Measurements from ENCODE around the gene ZNF708.
"Not testable (repeated sequence)": the region's sequence is repeated elsewhere in the genome, so short reads cannot be mapped to it uniquely, and the experiment has no call there.

Gene ZNF708

GRCh38 chr19:21264416-21264815 is 64.8 kb downstream of the ZNF708 start:
- no peak overlapping the region for H3K4ac ChIP-seq (ENCODE audit: low read length)
- no peak overlapping the region for H2BK120ac ChIP-seq (ENCODE audit: low read depth, low read length)
- peaks cover 4 to 18% of the 10 kb centered on the region in 2 donors for H3K9me3 ChIP-seq (replicated peaks in 1 of 2; ENCODE audit: control insufficient read depth in 2 of 2, insufficient read depth in 1 of 2, low read depth in 1 of 2, low read length in 2 of 2)
- H3K4me2 ChIP-seq (ENCODE audit: insufficient read depth, low read length, poor library complexity, severe bottlenecking): no peak overlapping the region
- no peak overlapping the region for H2BK5ac ChIP-seq (ENCODE audit: low read length)
- no peak overlapping the region for H2AFZ ChIP-seq (ENCODE audit: low read length)
- H3K79me1 ChIP-seq (ENCODE audit: low read depth, low read length): no peaks in the 10 kb centered on the region
- H4K8ac ChIP-seq (ENCODE audit: low read depth, low read length): no peak overlapping the region
- H3K27ac ChIP-seq (replicated peaks; ENCODE audit: low read length): no peak overlapping the region
- no peak overlapping the region for H3K4me3 ChIP-seq (ENCODE audit: low read length in 2 of 2)
- no peak overlapping the region for H3K18ac ChIP-seq (ENCODE audit: low read length)
- no peak overlapping the region for H2BK12ac ChIP-seq (ENCODE audit: low read length)
- H3K9ac ChIP-seq (ENCODE audit: low read depth, low read length, poor library complexity): peak overlapping the region; percentile 44
- no peak overlapping the region for H3K23ac ChIP-seq (ENCODE audit: low read depth, low read length, poor library complexity)
- no peak overlapping the region for H4K91ac ChIP-seq (ENCODE audit: low read depth, low read length, poor library complexity)
- no peak overlapping the region for H2BK15ac ChIP-seq (ENCODE audit: low read length)
- DNase-seq (ENCODE audit: low spot score): no peak
- WGBS, 2 donors (ENCODE audit: extremely low coverage in 2 of 2, insufficient read length in 2 of 2, insufficient replicate concordance in 1 of 2): no CpG with 5 or more reads among the region's 6 CpGs
- no peak overlapping the region for H2AK5ac ChIP-seq (ENCODE audit: low read depth, low read length)
- H3K27me3 ChIP-seq (ENCODE audit: control insufficient read depth in 3 of 3, insufficient read depth in 3 of 3, low read depth in 1 of 3, low read length in 3 of 3): no peaks in the 10 kb centered on the region
- H3K4me1 ChIP-seq (ENCODE audit: control insufficient read depth in 2 of 2, insufficient read depth in 1 of 2, low read depth in 1 of 2, low read length in 2 of 2): no peaks in the 10 kb centered on the region
- no peaks in the 10 kb centered on the region for H3K36me3 ChIP-seq (replicated peaks in 1 of 2; ENCODE audit: control insufficient read depth in 2 of 2, insufficient read depth in 2 of 2, low read length in 2 of 2)
- H3K14ac ChIP-seq (ENCODE audit: low read length): peak overlapping the region; percentile 38

DNA sequence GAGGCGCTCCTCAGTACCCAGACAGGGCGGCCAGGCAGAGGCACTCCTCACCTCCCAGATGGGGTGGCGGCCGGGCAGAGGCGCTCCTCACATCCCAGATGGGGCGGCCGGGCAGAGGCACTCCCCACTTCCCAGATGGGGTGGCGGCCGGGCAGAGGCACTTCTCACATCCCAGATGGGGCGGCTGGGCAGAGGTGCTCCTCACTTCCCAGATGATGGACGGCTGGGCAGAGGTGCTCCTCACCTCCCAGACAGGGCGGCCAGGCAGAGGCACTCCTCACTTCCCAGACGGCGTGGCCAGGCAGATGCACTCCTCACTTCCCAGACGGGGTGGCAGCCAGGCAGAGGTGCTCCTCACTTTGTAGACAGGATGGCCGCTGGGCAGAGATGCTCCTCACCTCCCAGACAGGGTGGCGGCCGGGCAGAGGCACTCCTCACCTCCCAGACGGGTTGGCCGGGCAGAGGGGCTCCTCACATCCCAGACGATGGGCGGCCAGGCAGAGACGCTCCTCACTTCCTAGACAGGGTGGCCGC is 68.3 kb downstream of the ZNF708 start:
- not testable (repeated sequence) for H2BK12ac ChIP-seq (ENCODE audit: low read length); DNase-seq (ENCODE audit: low spot score); H3K4me3 ChIP-seq (ENCODE audit: low read length in 2 of 2); H3K36me3 ChIP-seq (replicated peaks in 1 of 2; ENCODE audit: control insufficient read depth in 2 of 2, insufficient read depth in 2 of 2, low read length in 2 of 2); H2BK120ac ChIP-seq (ENCODE audit: low read depth, low read length); H3K23ac ChIP-seq (ENCODE audit: low read depth, low read length, poor library complexity); H2BK5ac ChIP-seq (ENCODE audit: low read length); H3K79me1 ChIP-seq (ENCODE audit: low read depth, low read length); H3K14ac ChIP-seq (ENCODE audit: low read length); H4K91ac ChIP-seq (ENCODE audit: low read depth, low read length, poor library complexity); H3K27ac ChIP-seq (replicated peaks; ENCODE audit: low read length); H2AK5ac ChIP-seq (ENCODE audit: low read depth, low read length); H3K18ac ChIP-seq (ENCODE audit: low read length); H3K27me3 ChIP-seq (ENCODE audit: control insufficient read depth in 3 of 3, insufficient read depth in 3 of 3, low read depth in 1 of 3, low read length in 3 of 3); H4K8ac ChIP-seq (ENCODE audit: low read depth, low read length); H3K4ac ChIP-seq (ENCODE audit: low read length); H3K4me2 ChIP-seq (ENCODE audit: insufficient read depth, low read length, poor library complexity, severe bottlenecking); H3K4me1 ChIP-seq (ENCODE audit: control insufficient read depth in 2 of 2, insufficient read depth in 1 of 2, low read depth in 1 of 2, low read length in 2 of 2); H2AFZ ChIP-seq (ENCODE audit: low read length); H2BK15ac ChIP-seq (ENCODE audit: low read length); H3K9ac ChIP-seq (ENCODE audit: low read depth, low read length, poor library complexity)
- WGBS, 2 donors (ENCODE audit: extremely low coverage in 2 of 2, insufficient read length in 2 of 2, insufficient replicate concordance in 1 of 2): no CpG with 5 or more reads among the region's 24 CpGs
- peaks cover 5 to 21% of the 10 kb centered on the region in 2 donors for H3K9me3 ChIP-seq (replicated peaks in 1 of 2; ENCODE audit: control insufficient read depth in 2 of 2, insufficient read depth in 1 of 2, low read depth in 1 of 2, low read length in 2 of 2)

DNA sequence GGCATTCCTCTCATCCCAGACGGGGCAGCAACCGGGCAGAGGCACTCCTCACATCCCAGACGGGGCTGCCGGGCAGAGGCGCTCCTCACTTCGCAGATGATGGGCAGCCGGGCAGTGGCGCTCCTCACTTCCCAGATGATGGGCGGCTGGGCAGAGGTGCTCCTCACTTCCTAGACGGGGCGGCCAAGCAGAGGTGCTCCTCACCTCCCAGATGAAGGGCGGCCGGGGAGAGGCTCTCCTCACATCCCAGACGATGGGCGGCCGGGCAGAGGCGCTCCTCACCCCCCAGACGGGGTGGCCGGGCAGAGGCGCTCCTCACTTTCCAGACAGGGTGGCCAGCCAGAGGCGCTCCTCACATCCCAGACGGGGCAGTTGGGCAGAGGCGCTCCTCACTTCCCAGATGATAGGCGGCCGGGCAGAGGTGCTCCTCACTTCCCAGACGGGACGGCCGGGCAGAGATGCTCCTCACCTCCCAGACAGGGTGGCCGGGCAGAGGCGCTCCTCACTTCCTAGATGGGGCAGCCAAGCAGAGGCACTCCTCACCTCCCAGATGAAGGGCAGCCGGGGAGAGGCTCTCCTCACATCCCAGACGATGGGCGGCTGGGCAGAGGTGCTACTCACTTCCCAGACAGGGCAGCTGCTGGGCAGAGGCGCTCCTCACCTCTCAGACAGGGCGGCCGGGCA is 68.9 kb downstream of the ZNF708 start:
- Histone ChIP-seq H3K27ac (replicated peaks; ENCODE audit: low read length) (no peak overlapping the region), H2BK5ac (ENCODE audit: low read length) (no peak overlapping the region), H3K9me3 (replicated peaks in 1 of 2; ENCODE audit: control insufficient read depth in 2 of 2, insufficient read depth in 1 of 2, low read depth in 1 of 2, low read length in 2 of 2) (peaks cover 5 to 20% of the 10 kb centered on the region in 2 donors), H3K14ac (ENCODE audit: low read length) (no peak overlapping the region), H3K9ac (ENCODE audit: low read depth, low read length, poor library complexity) (no peak overlapping the region), H3K27me3 (ENCODE audit: control insufficient read depth in 3 of 3, insufficient read depth in 3 of 3, low read depth in 1 of 3, low read length in 3 of 3) (no peaks in the 10 kb centered on the region), H2BK12ac (ENCODE audit: low read length) (no peak overlapping the region), H2BK15ac (ENCODE audit: low read length) (no peak overlapping the region), H2BK120ac (ENCODE audit: low read depth, low read length) (no peak overlapping the region), H3K18ac (ENCODE audit: low read length) (no peak overlapping the region), H2AK5ac (ENCODE audit: low read depth, low read length) (no peak overlapping the region), H4K91ac (ENCODE audit: low read depth, low read length, poor library complexity) (no peak overlapping the region), H2AFZ (ENCODE audit: low read length) (no peak overlapping the region), H3K4ac (ENCODE audit: low read length) (no peak overlapping the region), H3K4me1 (ENCODE audit: control insufficient read depth in 2 of 2, insufficient read depth in 1 of 2, low read depth in 1 of 2, low read length in 2 of 2) (no peaks in the 10 kb centered on the region), H3K4me2 (ENCODE audit: insufficient read depth, low read length, poor library complexity, severe bottlenecking) (no peak overlapping the region), H3K36me3 (replicated peaks in 1 of 2; ENCODE audit: control insufficient read depth in 2 of 2, insufficient read depth in 2 of 2, low read length in 2 of 2) (no peaks in the 10 kb centered on the region), H3K23ac (ENCODE audit: low read depth, low read length, poor library complexity) (no peak overlapping the region), H3K4me3 (ENCODE audit: low read length in 2 of 2) (no peak overlapping the region), H3K79me1 (ENCODE audit: low read depth, low read length) (no peaks in the 10 kb centered on the region), H4K8ac (ENCODE audit: low read depth, low read length) (no peak overlapping the region)
- WGBS, 2 donors (ENCODE audit: extremely low coverage in 2 of 2, insufficient read length in 2 of 2, insufficient replicate concordance in 1 of 2): no CpG with 5 or more reads among the region's 36 CpGs
- no peak for DNase-seq (ENCODE audit: low spot score)

- H3K4me2 ChIP-seq (ENCODE audit: insufficient read depth, low read length, poor library complexity, severe bottlenecking); H2AFZ ChIP-seq (ENCODE audit: low read length); H3K23ac ChIP-seq (ENCODE audit: low read depth, low read length, poor library complexity); H4K8ac ChIP-seq (ENCODE audit: low read depth, low read length); H3K4me3 ChIP-seq (ENCODE audit: low read length in 2 of 2); H4K91ac ChIP-seq (ENCODE audit: low read depth, low read length, poor library complexity); H2BK120ac ChIP-seq (ENCODE audit: low read depth, low read length); H2AK5ac ChIP-seq (ENCODE audit: low read depth, low read length); DNase-seq (ENCODE audit: low spot score); H3K27ac ChIP-seq (replicated peaks; ENCODE audit: low read length); H3K27me3 ChIP-seq (ENCODE audit: control insufficient read depth in 3 of 3, insufficient read depth in 3 of 3, low read depth in 1 of 3, low read length in 3 of 3); H3K9ac ChIP-seq (ENCODE audit: low read depth, low read length, poor library complexity); H3K36me3 ChIP-seq (replicated peaks in 1 of 2; ENCODE audit: control insufficient read depth in 2 of 2, insufficient read depth in 2 of 2, low read length in 2 of 2); H2BK15ac ChIP-seq (ENCODE audit: low read length); H3K18ac ChIP-seq (ENCODE audit: low read length); H3K4me1 ChIP-seq (ENCODE audit: control insufficient read depth in 2 of 2, insufficient read depth in 1 of 2, low read depth in 1 of 2, low read length in 2 of 2); H2BK12ac ChIP-seq (ENCODE audit: low read length); H3K14ac ChIP-seq (ENCODE audit: low read length); H3K4ac ChIP-seq (ENCODE audit: low read length); H3K79me1 ChIP-seq (ENCODE audit: low read depth, low read length); H2BK5ac ChIP-seq (ENCODE audit: low read length): not testable (repeated sequence)
- no CpG with 5 or more reads among the region's 27 CpGs for WGBS, 2 donors (ENCODE audit: extremely low coverage in 2 of 2, insufficient read length in 2 of 2, insufficient replicate concordance in 1 of 2)
- peaks cover 4 to 18% of the 10 kb centered on the region in 2 donors for H3K9me3 ChIP-seq (replicated peaks in 1 of 2; ENCODE audit: control insufficient read depth in 2 of 2, insufficient read depth in 1 of 2, low read depth in 1 of 2, low read length in 2 of 2)
These were observed 69.6 kb downstream of the ZNF708 start for GRCh38 chr19:21259421-21260124.
